Left colon (tissue), 2 donors: ENCODE measurements around the gene DLGAP1. TPM values are rescaled to one million over a fixed set of nuclear protein-coding genes. Genes with fewer than 3 reads are reported as not detected.
A peak's percentile ranks its signal among the peaks of the same experiment; 100 is the strongest.

Experiments used
- ATAC-seq: fragments of 200-7000 bp; cut with Tn5 transposase; one replicate; pipeline ENCODE4 v1.9.1; 2020; ENCODE audit warnings: mild to moderate bottlenecking, moderate library complexity
- DNase-seq, 2 donors: peaks; one replicate each; pipeline ENCODE4 v3.0.0-alpha.2; 2020
- intact Hi-C, 2 donors: fragments of 100-400 bp; cut with DNase I in 1 of 2; cut with micrococcal nuclease in 1 of 2; formaldehyde crosslinking; loops; one replicate each; pipeline versions ENCODE4 v1.11.2 to v1.14.0; 2022; cut with DNase I, micrococcal nuclease
- total RNA-seq, 2 donors: library from RNA; stranded (reverse); fragmentation: NEBNext Ultra II Directional; extraction: Animal tissue kit (Norgen Biotek cat#: 25700); gene quantifications; one replicate each; pipeline ENCODE4 v1.2.1, GENCODE V29; 2021
- donor health status: DM: no; HTN: no; CAD: no.
- donor health status: DM: yes; HTN: yes; CAD: no.

Gene DLGAP1
- total RNA-seq, 2 donors from 2014 or later, result 0.95 to 2.2 TPM

DNA sequence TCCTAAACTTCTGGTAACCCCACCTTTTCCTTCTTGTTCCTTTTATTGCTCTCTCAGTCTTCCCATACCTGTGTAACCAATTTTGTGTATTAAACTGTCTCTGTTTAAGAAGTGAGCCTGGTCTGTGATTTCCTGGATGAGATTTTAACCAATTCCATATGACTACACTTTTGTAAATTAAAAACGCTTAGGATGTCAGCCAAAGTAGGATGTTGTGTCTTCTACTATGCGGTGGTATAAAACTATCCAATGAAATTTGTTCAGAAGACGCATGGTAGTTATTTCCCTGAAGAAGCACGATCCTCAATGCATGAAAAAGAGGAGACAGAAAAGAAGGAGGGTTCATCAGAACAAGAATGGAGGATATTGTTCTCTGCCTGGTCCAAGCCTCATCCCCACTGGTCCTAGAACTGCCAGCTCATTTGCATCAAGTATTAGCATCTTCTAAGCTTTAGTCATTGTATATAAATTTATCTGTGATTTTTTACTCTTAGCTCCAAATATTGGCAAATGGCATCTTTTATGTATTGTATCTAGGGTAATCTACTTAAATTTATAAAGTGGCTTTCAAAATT, 877.7 kb downstream of the DLGAP1 start:
- DNase-seq (no peak), ATAC-seq (no peak)
- intact Hi-C loops, result no loop called here

DNA sequence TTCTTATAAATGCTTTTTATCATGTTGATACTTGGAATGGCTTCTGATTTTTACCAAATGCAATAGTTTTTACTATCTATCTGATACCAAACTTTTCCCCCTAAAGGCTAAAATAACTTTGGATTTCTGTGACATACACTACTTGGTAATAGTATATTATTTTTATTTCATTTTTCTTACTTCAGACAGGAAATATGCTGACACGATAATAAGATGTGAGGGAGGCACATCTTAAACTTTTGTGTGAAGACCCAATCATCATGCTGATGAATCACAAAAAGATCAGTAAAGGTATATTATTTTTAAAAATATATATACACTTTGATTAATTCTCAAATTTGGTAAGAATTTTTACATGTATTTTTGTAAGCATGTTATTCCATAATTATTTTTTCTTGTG, 882.3 kb downstream of the DLGAP1 start:
- no peak for ATAC-seq
- intact Hi-C loops, result no loop called here
- DNase-seq, result no peak

GRCh38 chr18:3566851-3567250, 888.3 kb downstream of the DLGAP1 start:
- DNase-seq (no peak), ATAC-seq (no peak)
- intact Hi-C loops, result no loop called here

- DNase-seq (no peak), ATAC-seq (no peak)
- intact Hi-C loops, result no loop called here
Observed at GRCh38 chr18:3560755-3561154, 894.4 kb downstream of the DLGAP1 start.

- intact Hi-C loops, result no loop called here
- ATAC-seq (no peak), DNase-seq (no peak)
Observed at GRCh38 chr18:3554811-3555427, 900.2 kb downstream of the DLGAP1 start.

DNA sequence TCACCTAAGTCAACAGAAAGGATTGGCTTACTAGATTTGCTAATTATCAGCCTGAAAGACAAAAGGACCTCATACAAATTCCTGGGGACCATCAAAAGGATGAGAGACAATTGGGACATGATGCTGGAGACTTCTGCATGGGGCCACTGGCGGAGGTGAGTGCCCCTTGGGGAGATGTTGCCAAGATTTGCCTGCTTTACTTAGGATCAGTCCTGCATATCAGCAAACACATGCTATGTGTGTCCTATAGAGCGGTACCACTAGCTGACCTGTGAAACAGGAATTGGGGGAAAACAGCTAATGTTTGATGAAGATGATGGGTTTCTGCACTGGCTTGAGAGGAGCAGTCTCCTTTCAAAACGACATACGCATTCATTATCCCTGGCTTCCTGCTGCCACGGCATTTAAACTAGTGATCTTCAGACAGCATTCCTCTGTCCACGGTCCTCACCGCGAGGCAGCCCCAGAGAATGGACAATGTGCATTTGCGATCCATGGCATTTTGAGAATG, 901.0 kb downstream of the DLGAP1 start:
- ATAC-seq (no peak), DNase-seq (no peak)
- intact Hi-C loops, result no loop called here

DNA sequence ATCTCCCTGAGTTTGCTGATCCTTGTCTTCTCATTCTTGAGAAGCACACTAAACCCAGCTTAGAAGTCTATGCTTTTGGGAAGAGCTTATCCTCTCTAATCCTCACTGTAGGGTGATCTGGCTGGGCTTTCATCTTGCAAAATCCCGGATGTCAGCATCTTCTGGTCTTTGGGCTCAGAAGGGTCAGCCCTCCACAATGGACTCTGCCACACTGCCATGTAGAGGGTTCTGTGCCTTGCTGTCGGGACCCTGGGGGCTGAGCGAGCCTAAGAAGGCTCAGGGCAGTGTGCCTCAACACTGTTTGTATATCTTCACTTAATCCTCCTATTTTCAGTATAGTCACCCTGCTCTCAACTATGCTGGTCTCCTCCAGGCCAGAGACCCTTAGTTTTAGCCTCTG, 902.8 kb downstream of the DLGAP1 start:
- intact Hi-C loops, result no loop called here
- ATAC-seq (no peak), DNase-seq (no peak)

DNA sequence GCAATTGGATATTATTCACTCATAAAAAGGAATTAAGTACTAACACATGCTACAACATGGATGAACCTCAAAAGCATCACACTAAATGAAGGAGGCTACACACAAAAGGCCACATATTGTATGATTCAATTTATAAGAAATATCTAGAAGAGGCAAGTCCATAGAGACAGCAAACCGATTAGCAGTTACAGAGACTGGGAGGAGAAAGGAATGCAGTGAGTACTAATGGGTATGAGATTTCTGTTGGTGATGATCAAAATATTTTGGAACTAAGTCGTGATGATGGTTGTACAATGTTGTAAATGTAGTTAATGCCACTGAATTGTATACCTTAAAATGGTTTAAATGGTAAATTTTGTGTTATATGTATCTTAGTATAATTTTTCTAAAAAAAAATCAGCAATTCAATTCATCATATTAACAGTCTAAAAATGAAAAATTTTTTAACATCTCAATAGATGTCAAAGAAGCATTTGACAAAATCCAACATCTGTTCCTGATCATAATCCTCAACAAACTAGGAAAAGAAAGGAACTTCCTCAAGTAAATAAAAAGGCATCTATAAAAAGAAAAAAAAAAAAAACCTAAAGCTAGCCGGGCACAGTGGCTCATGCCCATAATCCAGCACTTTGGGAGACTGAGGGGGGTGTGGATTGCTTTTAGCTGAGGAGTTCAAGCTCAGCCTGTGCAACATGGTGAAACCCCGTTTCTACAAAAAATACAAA, 907.1 kb downstream of the DLGAP1 start:
- ATAC-seq (no peak), DNase-seq (no peak)
- intact Hi-C loops, result no loop called here

DNA sequence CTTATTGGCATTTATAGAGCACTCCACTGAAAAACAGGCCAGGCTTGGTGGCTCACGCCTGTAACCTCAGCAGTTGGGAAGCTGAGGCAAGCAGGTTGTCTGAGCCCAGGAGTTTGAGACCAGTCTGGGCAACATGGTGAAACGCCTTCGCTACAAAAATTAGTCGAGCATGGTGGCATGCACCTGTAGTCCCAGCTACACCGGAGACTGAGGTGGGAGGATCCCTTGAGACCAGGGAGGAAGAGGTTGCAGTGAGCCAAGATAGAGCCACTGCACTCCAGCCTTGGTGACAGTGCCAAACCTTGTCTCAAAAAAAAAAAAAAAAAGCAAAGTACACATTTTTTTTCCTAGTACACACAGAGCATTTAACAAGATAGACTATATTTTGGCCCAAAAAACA, 909.0 kb downstream of the DLGAP1 start:
- intact Hi-C loops, result no loop called here
- ATAC-seq (no peak), DNase-seq (no peak)

GRCh38 chr18:3544537-3544936, 910.6 kb downstream of the DLGAP1 start:
- no peak for ATAC-seq
- DNase-seq, result no peak
- intact Hi-C loops, result no loop called here

DNA sequence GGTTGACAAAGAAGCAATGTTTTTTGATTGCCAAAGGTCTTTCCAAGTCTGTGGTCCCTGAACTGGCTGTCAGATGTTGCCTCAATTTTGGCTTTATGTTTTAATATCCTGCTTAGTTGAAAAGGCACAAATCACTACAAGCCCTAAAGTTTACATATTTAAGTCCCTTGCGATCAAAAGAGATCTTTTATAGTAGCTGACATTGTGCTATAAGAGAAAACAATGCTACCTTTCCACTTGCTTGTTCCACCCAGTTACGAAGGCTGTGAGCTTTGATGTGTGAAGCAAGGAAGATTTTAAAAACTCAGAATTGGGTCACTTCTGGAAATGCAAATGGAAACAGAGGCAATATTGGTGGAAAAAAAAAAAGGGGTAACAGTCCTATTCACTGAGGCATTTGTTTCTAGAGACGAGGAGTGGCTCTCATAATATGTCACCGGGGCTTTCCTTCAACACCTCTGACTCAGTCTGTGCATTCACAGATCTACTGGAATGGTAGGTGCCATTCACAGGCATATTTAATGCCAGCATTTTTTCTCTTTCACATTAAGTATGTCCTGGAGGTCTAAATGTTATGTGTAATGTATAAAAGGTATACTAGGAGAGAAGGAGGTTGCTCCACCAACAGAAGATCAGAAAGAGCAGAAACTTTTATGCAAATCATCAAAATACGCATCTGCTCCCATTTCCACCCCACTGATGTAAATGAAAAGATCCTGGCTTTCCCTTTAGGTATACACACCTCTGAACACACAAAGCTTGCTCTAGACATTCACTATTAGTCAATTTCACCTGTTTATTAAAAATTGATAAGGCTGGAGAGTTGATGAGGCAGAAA, 913.3 kb downstream of the DLGAP1 start:
- intact Hi-C loops, result no loop called here
- DNase-seq, result no peak
- ATAC-seq, result peak; percentile 63

- peak; percentile 93 for ATAC-seq
- intact Hi-C loops, result no loop called here
- DNase-seq, result no peak
Observed at GRCh38 chr18:3540805-3541548, 914.1 kb downstream of the DLGAP1 start.

- intact Hi-C loops, result no loop called here
- ATAC-seq (no peak), DNase-seq (no peak)
Observed at GRCh38 chr18:3538954-3539617, 916.0 kb downstream of the DLGAP1 start.

- intact Hi-C loops, result no loop called here
- ATAC-seq (no peak), DNase-seq (no peak)
Observed at GRCh38 chr18:3538456-3538855, 916.7 kb downstream of the DLGAP1 start.

GRCh38 chr18:3530807-3531206, 924.3 kb downstream of the DLGAP1 start:
- ATAC-seq (no peak), DNase-seq (no peak)
- intact Hi-C loops, result no loop called here

DNA sequence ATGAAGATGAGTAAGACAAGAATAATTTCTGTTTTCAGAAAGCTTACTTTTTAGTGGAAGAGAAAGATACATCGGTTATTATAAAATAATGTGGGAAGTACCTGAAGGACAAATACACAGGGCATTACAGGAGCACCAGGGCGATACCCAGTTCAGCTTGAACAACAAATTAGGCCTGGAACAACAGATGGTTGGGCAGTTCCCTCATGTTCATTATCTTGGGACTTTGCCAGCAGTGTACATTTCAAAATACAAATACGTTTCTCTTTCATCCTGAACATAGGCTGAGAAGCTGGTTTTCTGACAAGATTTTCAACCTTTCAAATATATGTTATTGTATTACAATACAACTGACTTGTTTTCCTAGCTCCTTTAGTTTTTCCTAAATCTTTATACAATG, 925.5 kb downstream of the DLGAP1 start:
- peak; percentile 77 for ATAC-seq
- DNase-seq, result no peak
- intact Hi-C loops, result no loop called here

- intact Hi-C loops, result no loop called here
- ATAC-seq (no peak), DNase-seq (no peak)
Observed at GRCh38 chr18:3529077-3529476, 926.0 kb downstream of the DLGAP1 start.

DNA sequence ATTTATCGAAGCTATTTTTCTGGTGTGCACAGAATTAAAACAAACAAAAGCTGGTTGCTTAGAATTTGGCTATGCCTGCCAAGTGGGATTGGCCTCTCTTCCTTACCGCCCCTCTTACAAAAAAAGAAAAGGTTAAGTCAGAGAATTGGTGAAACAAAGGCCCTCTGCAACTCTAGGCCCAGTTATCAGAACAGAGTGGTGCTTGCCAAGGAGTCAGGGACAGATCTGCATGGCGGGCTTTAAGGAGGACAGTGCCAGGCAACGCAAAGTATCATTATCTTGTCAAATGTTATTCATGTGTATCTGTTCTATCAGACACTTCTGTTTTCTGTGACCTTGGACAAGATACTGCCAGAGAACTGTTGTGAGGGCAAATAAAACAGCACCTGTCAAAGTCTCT, 926.9 kb downstream of the DLGAP1 start:
- intact Hi-C loops, result no loop called here
- DNase-seq (no peak), ATAC-seq (no peak)
